ENCODE results near the gene PCCB. TPM values are rescaled to one million over a fixed set of nuclear protein-coding genes. Genes with fewer than 3 reads are reported as not detected.

Gene PCCB
- total RNA-seq, result 50.8 and 52.0 TPM in 2 replicates

GRCh38 chr3:136250059-136250902 is at the start of gene PCCB:
Gene PCCB (plus strand): TSS chr3:136250340. CDS start chr3:136250376, 36 bp downstream.

Other genes with a start within 250 kb of the PCCB start
- gene MSL2, start 54.0 kb upstream of the PCCB start, total RNA-seq, result 6.1 and 11.8 TPM in 2 replicates